HG02973 (cell line): Measurements from ENCODE around the gene PAFAH1B1.
"Not testable (repeated sequence)": the region's sequence is repeated elsewhere in the genome, so short reads cannot be mapped to it uniquely, and the experiment has no call there.

Source experiments
- ATAC-seq: cut with Tn5 transposase; IDR thresholded peaks from one replicate; pipeline ENCODE4 v1.9.1; 2021; ENCODE audit warnings: moderate library complexity; ENCODE audit not compliant: unreplicated experiment

PAFAH1B1 gene

GRCh38 chr17:2593821-2594721, 617 bp downstream of the PAFAH1B1 start:
- peak; percentile 43 for ATAC-seq

GRCh38 chr17:2594722-2595599, 1.5 kb downstream of the PAFAH1B1 start:
- no peak for ATAC-seq

GRCh38 chr17:2595716-2596115, 2.3 kb downstream of the PAFAH1B1 start:
- ATAC-seq = no peak

DNA sequence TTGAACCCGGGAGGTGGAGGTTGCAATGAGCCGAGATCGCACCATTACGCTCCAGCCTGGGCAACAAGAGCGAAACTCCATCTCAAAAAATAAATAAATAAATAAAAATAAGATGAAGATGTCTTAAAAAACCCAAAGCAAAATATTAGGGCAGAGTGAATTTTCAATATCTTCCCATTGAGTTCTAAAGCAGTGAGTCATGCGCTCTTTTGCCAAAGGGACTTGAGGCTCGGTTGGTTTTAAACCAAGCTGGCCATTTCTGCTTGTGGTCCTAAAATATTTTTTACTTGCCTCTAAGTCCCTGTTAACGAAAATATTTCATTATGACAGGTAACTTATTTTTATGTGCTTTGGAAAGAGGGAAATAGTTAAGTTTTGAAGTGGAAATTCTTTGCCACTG, 4.7 kb downstream of the PAFAH1B1 start:
- ATAC-seq = no peak

DNA sequence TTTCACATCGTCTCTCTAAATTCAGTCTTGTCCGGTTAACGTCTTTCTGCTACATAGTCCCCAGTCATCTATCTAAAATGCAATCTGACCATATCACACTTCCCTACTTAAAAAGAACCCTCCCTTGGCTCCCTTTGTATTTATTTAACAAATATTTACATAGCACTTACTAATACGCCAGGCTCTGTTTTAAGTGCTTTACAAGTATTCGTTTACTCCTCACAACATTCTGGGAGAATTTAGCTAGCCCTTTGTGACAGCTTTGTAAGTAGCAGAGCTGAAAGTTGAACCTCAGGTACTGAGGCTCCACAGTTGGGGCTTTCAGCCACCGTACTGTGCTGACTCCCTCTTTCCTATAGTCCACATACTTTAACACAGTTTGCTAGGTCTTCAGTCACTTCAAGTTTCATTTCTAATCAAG, 9.2 kb downstream of the PAFAH1B1 start:
- ATAC-seq = no peak

DNA sequence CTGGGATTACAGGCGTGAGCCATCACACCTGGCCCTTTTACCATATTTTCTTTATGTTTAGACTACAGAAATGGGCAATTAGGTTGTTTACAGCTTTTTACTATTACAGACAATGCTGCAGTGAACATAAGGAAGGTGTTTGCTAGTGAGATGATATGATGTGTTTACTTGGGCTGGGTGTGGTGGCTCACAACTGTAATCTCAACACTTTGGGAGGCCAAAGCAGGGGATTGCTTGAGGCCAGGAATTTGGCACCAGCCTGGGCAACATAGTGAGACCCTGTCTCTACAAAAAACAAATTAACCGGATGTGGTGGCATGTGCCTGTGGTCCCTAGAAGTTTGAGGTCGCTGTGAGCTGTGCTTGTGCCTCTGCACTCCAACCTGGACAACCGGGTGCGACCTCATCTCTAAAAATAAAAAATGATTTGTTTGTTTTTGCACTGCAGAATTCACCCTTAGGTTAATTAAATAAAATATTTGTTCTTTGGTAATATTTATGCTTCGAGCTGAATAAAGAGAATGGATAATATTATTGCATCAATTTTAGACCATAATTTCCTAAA, 15.0 kb downstream of the PAFAH1B1 start:
- ATAC-seq = no peak

- no peak for ATAC-seq
Observed at GRCh38 chr17:2609091-2609490, 15.6 kb downstream of the PAFAH1B1 start.

- ATAC-seq = no peak
Observed at GRCh38 chr17:2610195-2611175, 17.0 kb downstream of the PAFAH1B1 start.

- no peak for ATAC-seq
Observed at GRCh38 chr17:2611627-2612026, 18.2 kb downstream of the PAFAH1B1 start.

GRCh38 chr17:2612630-2613029, 19.2 kb downstream of the PAFAH1B1 start:
- no peak for ATAC-seq

- no peak for ATAC-seq
Observed at GRCh38 chr17:2613089-2613808, 19.8 kb downstream of the PAFAH1B1 start.

DNA sequence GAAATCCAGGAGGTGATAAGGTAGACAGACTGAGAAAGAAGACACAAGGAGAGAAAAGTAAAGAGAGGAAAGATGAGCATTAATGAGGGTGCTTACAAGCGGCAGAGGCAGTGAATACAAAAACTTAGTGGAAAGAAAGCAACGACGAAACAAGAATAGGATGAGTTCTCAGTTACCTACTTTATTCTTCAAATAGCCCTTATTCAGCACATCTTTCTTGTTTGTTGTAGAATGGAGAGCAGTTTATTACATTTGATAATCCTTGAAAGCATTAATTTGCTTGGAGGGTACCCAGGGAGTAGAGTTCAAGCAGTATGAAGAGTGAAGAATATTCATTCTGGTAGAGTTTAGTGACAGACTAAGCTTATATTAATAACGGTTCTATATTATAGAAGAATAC, 22.4 kb downstream of the PAFAH1B1 start:
- no peak for ATAC-seq

GRCh38 chr17:2621241-2621640, 27.8 kb downstream of the PAFAH1B1 start:
- ATAC-seq = no peak

DNA sequence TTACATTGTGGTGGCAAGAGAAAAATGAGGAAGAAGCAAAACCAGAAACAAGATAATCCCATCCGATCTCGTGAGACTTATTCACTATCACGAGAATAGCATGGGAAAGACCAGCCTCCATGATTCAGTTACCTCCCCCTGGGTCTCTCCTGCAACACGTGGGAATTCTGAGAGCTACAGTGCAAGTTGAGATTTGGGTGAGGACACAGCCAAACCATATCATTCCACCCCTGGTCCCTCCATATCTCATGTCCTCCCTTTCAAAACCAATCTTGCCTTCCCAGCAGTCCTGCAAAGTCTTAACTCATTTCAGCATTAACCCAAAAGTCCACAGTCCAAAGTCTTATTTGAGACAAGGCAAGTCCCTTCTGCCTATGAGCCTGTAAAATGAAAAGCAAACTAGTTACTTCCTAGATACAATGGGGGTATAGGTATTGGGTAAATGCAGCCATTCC, 28.5 kb downstream of the PAFAH1B1 start:
- ATAC-seq = not testable (repeated sequence)

GRCh38 chr17:2622721-2623301, 29.4 kb downstream of the PAFAH1B1 start:
- not testable (repeated sequence) for ATAC-seq

- no peak for ATAC-seq
Observed at GRCh38 chr17:2624292-2624731, 30.9 kb downstream of the PAFAH1B1 start.

- not testable (repeated sequence) for ATAC-seq
Observed at GRCh38 chr17:2626626-2627219, 33.3 kb downstream of the PAFAH1B1 start.

- not testable (repeated sequence) for ATAC-seq
Observed at GRCh38 chr17:2628922-2629321, 35.5 kb downstream of the PAFAH1B1 start.

DNA sequence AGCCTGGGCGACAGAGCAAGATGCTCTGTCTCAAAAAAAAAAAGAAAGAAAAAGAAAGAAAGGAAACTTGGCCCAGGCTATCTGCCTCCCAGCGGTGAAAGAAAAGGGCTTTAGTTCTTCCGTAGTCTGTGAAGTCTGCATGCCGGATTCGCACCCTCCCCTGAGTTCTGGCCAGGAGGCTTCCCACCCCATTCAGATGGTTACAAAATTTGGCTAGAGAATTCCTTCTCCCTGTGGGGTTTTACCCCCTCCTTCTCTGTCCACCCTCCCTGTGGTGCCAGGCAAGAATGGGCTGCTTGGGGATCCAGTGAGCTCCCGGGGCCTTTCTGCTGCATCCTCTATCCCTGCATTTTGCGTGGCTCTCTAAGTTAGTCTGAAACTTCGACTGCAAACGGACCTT, 37.8 kb downstream of the PAFAH1B1 start:
- ATAC-seq = no peak
